PFSK-1 (cell line): Measurements from ENCODE around the gene ALG2.

Source experiments
- FOXP2 ChIP-seq: optimal IDR thresholded peaks from 2 replicates; pipeline ENCODE3; 2011; ENCODE audit warnings: borderline replicate concordance, control low read depth, inconsistent platforms; ENCODE audit not compliant: insufficient read depth; ENCODE audit errors: extremely low read length, extremely low read depth
- POLR2AphosphoS5 ChIP-seq: IDR thresholded peaks from 2 replicates; pipeline ENCODE4 v1.6.1; 2012; ENCODE audit warnings: low read depth, mild to moderate bottlenecking, control low read depth, low read length, moderate library complexity
- SIN3A ChIP-seq: IDR thresholded peaks from 2 replicates; pipeline ENCODE4 v1.6.1; 2012; ENCODE audit warnings: mild to moderate bottlenecking, low read length, moderate library complexity, borderline replicate concordance; ENCODE audit not compliant: insufficient read depth
- TAF1 ChIP-seq: IDR thresholded peaks from 2 replicates; pipeline ENCODE4 v1.6.1; 2012; ENCODE audit warnings: low read length, control low read depth, borderline replicate concordance; ENCODE audit not compliant: insufficient read depth
- TF ChIP-seq, protein P1 (sequence below), 2 experiments: IDR thresholded peaks; 2 replicates each; pipeline versions ENCODE4 v1.6.1 to v1.8.0; 2011 to 2012; ENCODE audit warnings: low read depth in 2 of 2, low read length in 2 of 2, control low read depth in 1 of 2, inconsistent platforms in 1 of 2, mild to moderate bottlenecking in 1 of 2, moderate library complexity in 1 of 2; ENCODE audit not compliant: insufficient read depth in 1 of 2

Gene ALG2

GRCh38 chr9:99193466-99193821, 28.3 kb downstream of the ALG2 start:
- TF ChIP-seq, protein P1, sequence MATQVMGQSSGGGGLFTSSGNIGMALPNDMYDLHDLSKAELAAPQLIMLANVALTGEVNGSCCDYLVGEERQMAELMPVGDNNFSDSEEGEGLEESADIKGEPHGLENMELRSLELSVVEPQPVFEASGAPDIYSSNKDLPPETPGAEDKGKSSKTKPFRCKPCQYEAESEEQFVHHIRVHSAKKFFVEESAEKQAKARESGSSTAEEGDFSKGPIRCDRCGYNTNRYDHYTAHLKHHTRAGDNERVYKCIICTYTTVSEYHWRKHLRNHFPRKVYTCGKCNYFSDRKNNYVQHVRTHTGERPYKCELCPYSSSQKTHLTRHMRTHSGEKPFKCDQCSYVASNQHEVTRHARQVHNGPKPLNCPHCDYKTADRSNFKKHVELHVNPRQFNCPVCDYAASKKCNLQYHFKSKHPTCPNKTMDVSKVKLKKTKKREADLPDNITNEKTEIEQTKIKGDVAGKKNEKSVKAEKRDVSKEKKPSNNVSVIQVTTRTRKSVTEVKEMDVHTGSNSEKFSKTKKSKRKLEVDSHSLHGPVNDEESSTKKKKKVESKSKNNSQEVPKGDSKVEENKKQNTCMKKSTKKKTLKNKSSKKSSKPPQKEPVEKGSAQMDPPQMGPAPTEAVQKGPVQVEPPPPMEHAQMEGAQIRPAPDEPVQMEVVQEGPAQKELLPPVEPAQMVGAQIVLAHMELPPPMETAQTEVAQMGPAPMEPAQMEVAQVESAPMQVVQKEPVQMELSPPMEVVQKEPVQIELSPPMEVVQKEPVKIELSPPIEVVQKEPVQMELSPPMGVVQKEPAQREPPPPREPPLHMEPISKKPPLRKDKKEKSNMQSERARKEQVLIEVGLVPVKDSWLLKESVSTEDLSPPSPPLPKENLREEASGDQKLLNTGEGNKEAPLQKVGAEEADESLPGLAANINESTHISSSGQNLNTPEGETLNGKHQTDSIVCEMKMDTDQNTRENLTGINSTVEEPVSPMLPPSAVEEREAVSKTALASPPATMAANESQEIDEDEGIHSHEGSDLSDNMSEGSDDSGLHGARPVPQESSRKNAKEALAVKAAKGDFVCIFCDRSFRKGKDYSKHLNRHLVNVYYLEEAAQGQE (IDR thresholded peaks at IDR 0.05; ENCODE audit: insufficient read depth in 1 of 2, low read depth in 2 of 2, low read length in 2 of 2), result no peak
- TF ChIP-seq POLR2AphosphoS5 (no peak), SIN3A (no peak), FOXP2 (no peak), TAF1 (no peak)

- TF ChIP-seq, protein P1 (IDR thresholded peaks at IDR 0.05; ENCODE audit: insufficient read depth in 1 of 2, low read depth in 2 of 2, low read length in 2 of 2), result no peak
- TF ChIP-seq POLR2AphosphoS5, result no peak
Measured at GRCh38 chr9:99192786-99193465, 28.8 kb downstream of the ALG2 start.

DNA sequence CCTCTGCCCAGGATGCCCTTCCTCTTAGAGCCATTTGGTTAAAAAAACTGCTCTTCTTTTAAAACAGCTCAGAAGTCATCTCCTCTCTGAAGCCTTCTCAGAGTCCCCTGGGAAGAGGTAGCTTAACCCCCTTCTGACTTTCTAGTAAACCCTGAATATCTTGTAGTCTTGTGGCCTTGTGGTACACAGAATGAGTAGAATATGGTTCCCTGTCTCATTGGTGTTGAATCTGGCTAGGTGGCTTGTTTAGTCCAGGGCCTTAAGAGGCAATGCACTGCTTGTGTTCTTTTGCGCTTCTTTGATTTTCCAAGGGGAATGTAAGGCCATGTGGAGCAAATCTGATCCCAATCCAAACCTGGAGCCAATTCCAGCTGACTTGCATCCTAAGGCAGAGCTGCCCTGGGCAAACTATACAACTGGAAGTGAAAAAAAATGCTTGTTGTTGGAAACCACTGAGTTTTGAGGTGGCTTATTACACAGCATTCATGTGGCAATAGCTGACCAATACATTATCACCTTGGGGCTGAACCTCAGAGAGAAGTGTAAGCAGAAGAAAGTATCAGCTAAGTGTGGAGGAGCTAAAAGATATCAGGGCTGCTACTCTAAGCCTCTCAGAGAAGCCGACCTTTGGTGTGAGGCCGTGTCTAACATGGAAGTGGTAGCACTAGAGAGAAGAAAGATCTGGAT, 31.0 kb downstream of the ALG2 start:
- TF ChIP-seq SIN3A (no peak), FOXP2 (no peak), POLR2AphosphoS5 (no peak), TAF1 (no peak)
- TF ChIP-seq, protein P1 (IDR thresholded peaks at IDR 0.05; ENCODE audit: insufficient read depth in 1 of 2, low read depth in 2 of 2, low read length in 2 of 2), result no peak

DNA sequence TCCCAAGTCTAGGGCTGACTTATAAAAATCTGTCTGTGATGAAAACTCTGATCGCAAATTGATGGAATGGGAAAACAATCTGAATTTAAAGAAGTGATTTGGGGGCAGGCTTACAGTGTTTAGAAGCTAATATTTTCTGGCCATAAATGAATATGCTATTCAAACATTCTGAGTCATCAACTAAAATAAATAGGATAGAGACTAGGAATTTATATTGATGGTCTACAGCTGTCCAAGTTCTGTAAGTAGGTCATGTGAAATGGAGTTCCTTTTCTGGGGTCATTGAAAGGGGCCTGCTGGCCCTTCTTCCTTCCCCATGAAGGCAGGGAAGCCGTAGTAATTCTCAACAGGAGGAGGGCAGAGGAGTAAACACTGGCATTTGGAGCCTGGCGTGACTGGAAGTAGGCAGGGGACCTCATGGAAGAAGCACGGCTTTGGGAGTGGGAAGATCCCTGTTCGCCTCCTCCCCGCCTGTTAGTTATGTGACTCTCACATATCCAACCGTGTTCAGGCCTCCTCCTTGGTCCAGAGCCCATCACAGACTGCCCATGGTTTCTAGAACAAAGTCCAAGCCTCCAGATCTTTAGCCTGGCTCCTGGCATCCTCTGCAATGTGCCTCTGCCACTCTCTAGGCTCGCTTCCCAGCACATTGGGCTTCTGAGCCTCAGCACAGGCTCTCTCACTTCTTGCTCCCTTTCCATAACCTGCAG, 31.7 kb downstream of the ALG2 start:
- TF ChIP-seq, protein P1 (IDR thresholded peaks at IDR 0.05; ENCODE audit: insufficient read depth in 1 of 2, low read depth in 2 of 2, low read length in 2 of 2), result no peak
- TF ChIP-seq POLR2AphosphoS5 (no peak), SIN3A (no peak), TAF1 (no peak), FOXP2 (no peak)
